SU-DHL-6 (cell line): ENCODE measurements around the gene MYG1.

Experiments
- CTCF ChIP-seq: fragments of 200-600 bp; sonication (generic); IDR thresholded peaks from one replicate; pipeline ENCODE4 v1.5.1; 2017; ENCODE audit warnings: antibody characterized with exemption, mild to moderate bottlenecking, low read length, moderate library complexity; ENCODE audit not compliant: insufficient read depth, poor library complexity, severe bottlenecking
- EZH2phosphoT487 ChIP-seq: fragments of 200-600 bp; sonication (generic), shearing (Covaris generic); conservative IDR thresholded peaks from 2 replicates; pipeline ENCODE4 v1.6.1; 2018; ENCODE audit warnings: mild to moderate bottlenecking, antibody characterized with exemption, low read length, moderate library complexity, mixed read lengths

GRCh38 chr12:53292426-53292825 is 7.1 kb upstream of the MYG1 start:
- TF ChIP-seq CTCF, result no peak
- no peak for TF ChIP-seq EZH2phosphoT487
